Heart left ventricle (tissue), 16 donors: ENCODE measurements around the gene GAREM1. TPM values are rescaled to one million over a fixed set of nuclear protein-coding genes. Genes with fewer than 3 reads are reported as not detected.
A peak's percentile ranks its signal among the peaks of the same experiment; 100 is the strongest.

Experiments
- ATAC-seq, 4 donors: fragments of 200-7000 bp; cut with Tn5 transposase; one replicate each; pipeline ENCODE4 v1.9.1; 2020 to 2022; ENCODE audit warnings: moderate library complexity in 4 of 4, mild to moderate bottlenecking in 3 of 4, moderate number of reproducible peaks in 1 of 4
- DNase-seq, 5 donors: peaks; one replicate each; pipeline ENCODE4 v3.0.0-alpha.2; 2020
- H3K27ac ChIP-seq, 12 donors: fragments of 200-600 bp; sonication (generic) in 4 of 12; one replicate each; pipeline versions ENCODE4 v1.5.0 to v1.8.0; 2016 to 2022; ENCODE audit warnings: mild to moderate bottlenecking in 2 of 12
- H3K27me3 ChIP-seq, 9 donors: fragments of 200-600 bp; sonication (generic) in 2 of 9; one replicate each; pipeline versions ENCODE4 v1.5.1 to v1.8.0; 2016 to 2022; ENCODE audit warnings: mild to moderate bottlenecking in 3 of 9
- H3K36me3 ChIP-seq, 9 donors: fragments of 200-600 bp; sonication (generic) in 2 of 9; one replicate each; pipeline versions ENCODE4 v1.5.0 to v1.8.0; 2018 to 2022; ENCODE audit warnings: mild to moderate bottlenecking in 2 of 9
- H3K4me1 ChIP-seq, 12 donors: fragments of 200-600 bp; sonication (generic) in 4 of 12; one replicate each; pipeline versions ENCODE4 v1.5.0 to v1.8.0; 2016 to 2022; ENCODE audit warnings: mild to moderate bottlenecking in 3 of 12
- H3K4me3 ChIP-seq, 12 donors: fragments of 200-600 bp; sonication (generic) in 4 of 12; one replicate each; pipeline versions ENCODE4 v1.5.0 to v1.8.0; 2017 to 2022; ENCODE audit warnings: mild to moderate bottlenecking in 9 of 12, moderate library complexity in 4 of 12
- H3K9me3 ChIP-seq, 12 donors: fragments of 200-600 bp; sonication (generic) in 4 of 12; one replicate each; pipeline versions ENCODE4 v1.5.0 to v1.8.0; 2016 to 2022; ENCODE audit warnings: mild to moderate bottlenecking in 1 of 12
- CTCF ChIP-seq, 12 donors: fragments of 200-600 bp; sonication (generic) in 4 of 12; IDR thresholded peaks; one replicate each; pipeline versions ENCODE4 v1.5.0 to v1.8.0; 2018 to 2022; ENCODE audit warnings: antibody characterized with exemption in 12 of 12, mild to moderate bottlenecking in 5 of 12
- POLR2A ChIP-seq, 2 donors: fragments of 450-650 bp; IDR thresholded peaks; one replicate each; pipeline ENCODE4 v1.6.1; 2017; ENCODE audit warnings: antibody characterized with exemption in 2 of 2, mild to moderate bottlenecking in 2 of 2, moderate library complexity in 2 of 2
- WGBS, 4 donors: extraction: QIAGEN DNeasy Blood & Tissue Kit in 2 of 4; methylation state at CpG; one replicate each; pipeline versions ENCODE4 v1.1.5 to v1.1.7; 2013 to 2018; 5-methylcytosine and 5-hydroxymethylcytosine counted together
- intact Hi-C, 10 donors: fragments of 100-400 bp; cut with DNase I; formaldehyde crosslinking; loops; one replicate each; pipeline versions ENCODE4 v1.11.1 to v1.14.2; 2022
- polyA plus RNA-seq, 2 donors: library from polyadenylated mRNA; stranded (reverse); fragments of 200-250 nt; gene quantifications; one replicate each; pipeline ENCODE4 v1.2.3, GENCODE V29; 2013
- total RNA-seq, 9 donors: library from RNA; depleted of rRNA in 2 of 9; stranded (reverse); fragments of >200 nt in 2 of 9; fragmentation: NEBNext Ultra II Directional in 3 of 9; extraction: Animal tissue kit (Norgen Biotek cat#: 25700) in 3 of 9; gene quantifications; one replicate each; pipeline versions ENCODE4 v1.1.0 to v1.2.4, GENCODE V29; 2016 to 2023
- donor health status: ischemic (EF 13 %, LVEDD 7.1; RV severe dilation, severe dysfunction).
- donor health status: healthy with polysubstance abuse.
- donor health status: DM: no; HTN: yes; CAD: no.
- donor health status: DM: no; HTN: no; CAD: no.
- donor health status: ischemic (EF 25% LVEDD 6.9; RV normal size, moderate dysfunction).
- donor health status: ischemic (EF 25% LVEDD 5.7; RV mildly dilated, moderate dysfunction).
- donor health status: healthy.
- donor health status: DM: yes; HTN: yes; CAD: no.
- donor health status: ischemic (EF 35%, LVEDD 5.7; RV mildly dilated, moderate dysfunction).
- donor health status: nonischemic (EF 11% LVEDD 7.7; RV severe dilation, severe dysfunction).
- donor health status: DM: yes; HTN: yes; CAD: no.
- donor health status: PGD.
- donor health status: ischemic (EF 29% LVEDD 5.4; RV normal size, mild dysfunction).
- donor health status: nonischemic (EF 23%, LVEDD 6.1; RV moderate dilation, normal function).

Gene GAREM1
- total and polyA plus RNA-seq, 11 donors: 1.8 to 28.8 (median 13.0) TPM

DNA sequence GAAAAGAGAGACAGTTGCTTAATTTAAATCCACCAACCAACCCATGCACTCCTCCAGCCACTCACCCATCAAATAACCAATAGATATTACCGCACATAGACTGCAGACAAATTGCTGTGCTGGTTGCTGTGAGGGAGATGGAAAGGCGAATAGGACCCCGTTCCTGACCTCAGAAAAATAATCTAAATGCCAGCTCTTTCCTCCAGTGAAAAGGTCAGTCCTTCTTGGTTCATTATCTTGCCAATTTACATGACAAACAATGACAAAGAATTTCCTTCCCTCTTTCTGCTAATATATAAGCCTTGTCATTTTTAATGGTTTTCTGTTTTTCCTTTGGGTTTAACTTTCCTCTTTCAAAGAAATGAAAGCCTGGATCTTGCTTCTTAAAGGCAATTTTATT lies 219.2 kb downstream of the GAREM1 start:
- ATAC-seq (no peak), DNase-seq (no peak)
- H3K27me3 ChIP-seq: no peaks in the 10 kb centered on the region
- H3K4me1 ChIP-seq: no peaks in the 10 kb centered on the region
- 66 to 85% (median 81%) methylated on average over 3 of the region's 3 CpGs for WGBS, 4 donors
- H3K36me3 ChIP-seq: no peaks in the 10 kb centered on the region
- no peak overlapping the region for H3K27ac ChIP-seq
- H3K4me3 ChIP-seq: no peak overlapping the region
- intact Hi-C loops: no loop called here
- TF ChIP-seq POLR2A (IDR thresholded peaks at IDR 0.05) (no peak), CTCF (IDR thresholded peaks at IDR 0.05) (no peak)
- H3K9me3 ChIP-seq: no peaks in the 10 kb centered on the region

DNA sequence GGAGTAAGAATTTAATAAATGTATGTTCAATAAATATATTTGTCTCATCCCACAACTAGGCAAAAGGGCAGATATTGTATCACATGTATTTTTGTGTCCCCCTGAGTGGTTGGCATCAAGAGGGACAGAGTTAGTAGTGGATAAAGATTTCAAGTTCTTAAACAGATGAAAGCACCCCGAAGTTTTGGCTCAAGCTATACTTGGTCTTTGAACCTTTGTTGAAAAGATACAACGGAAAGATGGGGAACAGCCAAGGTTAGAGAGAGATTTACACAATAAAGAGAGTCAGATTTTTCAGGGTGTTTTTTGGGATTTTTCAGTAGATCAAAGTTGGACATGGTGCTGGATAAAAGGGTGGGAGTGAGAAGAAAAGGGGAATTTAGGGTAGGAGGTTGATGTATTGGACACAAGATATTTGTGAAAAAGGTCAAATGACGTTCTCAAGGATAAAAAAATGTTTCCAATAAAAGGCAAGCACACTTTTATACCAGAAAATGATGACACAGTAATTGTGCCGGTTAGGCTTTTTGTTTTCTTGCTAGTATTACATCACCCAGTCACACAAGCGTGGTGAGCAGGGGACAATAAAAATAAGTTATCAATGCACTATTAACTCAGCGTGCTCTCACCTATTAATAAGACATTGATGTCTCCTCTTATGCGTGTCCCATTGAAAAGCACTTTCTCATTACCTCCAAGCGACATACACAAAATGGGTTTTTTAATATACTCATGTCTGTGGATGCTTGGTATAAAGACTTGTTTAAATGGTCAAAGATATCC lies 221.3 kb downstream of the GAREM1 start:
- Histone ChIP-seq H3K9me3 (no peaks in the 10 kb centered on the region), H3K36me3 (no peaks in the 10 kb centered on the region), H3K4me1 (no peaks in the 10 kb centered on the region), H3K4me3 (no peak overlapping the region), H3K27ac (no peak overlapping the region), H3K27me3 (no peaks in the 10 kb centered on the region)
- TF ChIP-seq POLR2A (IDR thresholded peaks at IDR 0.05) (no peak), CTCF (IDR thresholded peaks at IDR 0.05) (no peak)
- WGBS, 4 donors: 89 to 90% (median 90%) methylated on average over 8 of the region's 8 CpGs
- DNase-seq (no peak), ATAC-seq (no peak)
- intact Hi-C loops: no loop called here

DNA sequence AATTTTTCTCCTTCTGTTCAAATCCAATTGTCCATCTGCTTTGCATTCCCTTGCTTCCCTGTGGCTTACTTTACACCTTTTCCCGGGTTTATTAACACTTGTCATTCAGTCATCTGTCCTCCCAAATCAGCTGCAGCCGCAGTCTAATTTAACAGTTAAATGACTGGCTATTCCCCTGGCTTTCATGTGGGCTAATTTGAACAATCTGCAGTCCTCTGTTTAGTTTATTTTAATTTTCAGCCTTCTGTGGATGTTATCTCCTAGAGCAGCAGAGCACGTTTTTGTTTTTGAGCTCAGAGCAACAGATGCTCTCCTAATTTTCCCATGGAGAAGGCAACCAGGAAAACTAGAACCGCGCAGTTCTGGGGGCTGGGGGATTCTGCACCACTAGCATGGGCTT lies 225.8 kb downstream of the GAREM1 start:
- ATAC-seq: no peak
- no peaks in the 10 kb centered on the region for H3K4me1 ChIP-seq
- no peak for TF ChIP-seq CTCF (IDR thresholded peaks at IDR 0.05)
- WGBS, 4 donors: 68 to 71% (median 69%) methylated on average over 5 of the region's 5 CpGs
- no peaks in the 10 kb centered on the region for H3K27me3 ChIP-seq
- DNase-seq: no peak
- no peak overlapping the region for H3K27ac ChIP-seq
- H3K36me3 ChIP-seq: no peaks in the 10 kb centered on the region
- no peak overlapping the region for H3K4me3 ChIP-seq
- intact Hi-C loops: no loop called here
- no peaks in the 10 kb centered on the region for H3K9me3 ChIP-seq

GRCh38 chr18:32243358-32243757 lies 227.3 kb downstream of the GAREM1 start:
- Histone ChIP-seq H3K9me3 (no peaks in the 10 kb centered on the region), H3K27ac (no peak overlapping the region), H3K4me3 (no peak overlapping the region), H3K4me1 (no peaks in the 10 kb centered on the region), H3K36me3 (no peaks in the 10 kb centered on the region), H3K27me3 (no peaks in the 10 kb centered on the region)
- TF ChIP-seq POLR2A (IDR thresholded peaks at IDR 0.05): no peak
- TF ChIP-seq CTCF (IDR thresholded peaks at IDR 0.05): no peak
- WGBS, 4 donors: 66 to 76% (median 75%) methylated on average over 3 to 6 of the region's 6 CpGs
- intact Hi-C loops: no loop called here
- DNase-seq: peak in 1 of 5 donors; percentile 6
- peak in 2 of 4 donors; percentile 53 to 69 for ATAC-seq
